Measurements from ENCODE around the gene KCNN1. TPM values are rescaled to one million over a fixed set of nuclear protein-coding genes. Genes with fewer than 3 reads are reported as not detected.

KCNN1 gene
- not detected in 2 replicates for total RNA-seq

GRCh38 chr19:17966550-17967256 lies at the start of gene KCNN1:
Gene KCNN1 (plus strand): TSS chr19:17967107. CDS start chr19:17973889, 6,782 bp downstream.

GRCh38 chr19:17932485-17933338 lies 34.2 kb upstream of the KCNN1 start, which contains the start of gene CCDC124:
Gene CCDC124 (plus strand): TSS chr19:17933015. CDS start chr19:17936421, 3,406 bp downstream.

GRCh38 chr19:18007917-18008673 lies 41.2 kb downstream of the KCNN1 start, which contains the start of gene ARRDC2:
Gene ARRDC2 (plus strand): TSS chr19:18008170. CDS start chr19:18008311, 141 bp downstream.

Other genes with a start within 250 kb of the KCNN1 start
- 9.2 and 14.7 TPM in 2 replicates for gene MAP1S, start 247.6 kb upstream of the KCNN1 start, total RNA-seq
- 1.4 and 4.7 TPM in 2 replicates for gene FCHO1, start 215.6 kb upstream of the KCNN1 start, total RNA-seq
- 4.8 and 12.1 TPM in 2 replicates for gene B3GNT3, start 172.0 kb upstream of the KCNN1 start, total RNA-seq
- gene INSL3, start 145.6 kb upstream of the KCNN1 start, total RNA-seq: not detected in 2 replicates
- 0.43 and 1.4 TPM in 2 replicates for gene JAK3, start 119.1 kb upstream of the KCNN1 start, total RNA-seq
- 1,385 and 2,595 TPM in 2 replicates for gene RPL18A, start 107.2 kb upstream of the KCNN1 start, total RNA-seq
- 0.21 and 0.24 TPM in 2 replicates for gene SLC5A5, start 95.2 kb upstream of the KCNN1 start, total RNA-seq
- 19.6 and 25.5 TPM in 2 replicates for gene CCDC124, start 34.1 kb upstream of the KCNN1 start, total RNA-seq
- gene ARRDC2, start 41.1 kb downstream of the KCNN1 start, total RNA-seq: 6.6 and 12.8 TPM in 2 replicates
- gene IL12RB1, start 119.8 kb downstream of the KCNN1 start, total RNA-seq: under 0.01 TPM in 1 of 2 replicates, not detected in the other
- gene MAST3, start 130.7 kb downstream of the KCNN1 start, total RNA-seq: 1.1 and 1.2 TPM in 2 replicates
- 13.3 and 23.4 TPM in 2 replicates for gene PIK3R2, start 186.1 kb downstream of the KCNN1 start, total RNA-seq
- 24.5 and 39.5 TPM in 2 replicates for gene IFI30, start 206.7 kb downstream of the KCNN1 start, total RNA-seq
- 11.1 and 23.0 TPM in 2 replicates for gene MPV17L2, start 226.1 kb downstream of the KCNN1 start, total RNA-seq
- gene RAB3A, start 236.9 kb downstream of the KCNN1 start, total RNA-seq: 0.43 TPM in 1 of 2 replicates, not detected in the other